Measurements from ENCODE around the gene ARHGEF4.

Gene ARHGEF4

DNA sequence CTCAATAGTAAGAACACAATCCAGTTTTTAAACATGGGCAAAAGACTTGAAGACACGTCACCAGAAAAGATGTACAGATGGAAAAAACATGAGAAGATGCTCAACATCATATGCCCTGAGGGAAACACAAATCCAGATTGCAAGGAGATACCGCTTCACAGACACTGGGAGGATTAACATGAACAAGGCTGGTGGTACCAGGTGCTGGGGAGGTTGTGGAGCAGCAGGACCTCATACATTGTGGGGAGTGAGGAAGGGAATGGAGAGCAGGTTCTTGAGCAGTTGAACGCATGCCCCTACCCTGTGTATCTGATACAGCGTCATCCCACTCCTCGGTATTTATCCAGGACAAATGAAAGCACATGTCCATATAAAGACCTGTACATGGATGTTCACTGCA lies 72.1 kb downstream of the ARHGEF4 start:
- TF ChIP-seq, protein P1, sequence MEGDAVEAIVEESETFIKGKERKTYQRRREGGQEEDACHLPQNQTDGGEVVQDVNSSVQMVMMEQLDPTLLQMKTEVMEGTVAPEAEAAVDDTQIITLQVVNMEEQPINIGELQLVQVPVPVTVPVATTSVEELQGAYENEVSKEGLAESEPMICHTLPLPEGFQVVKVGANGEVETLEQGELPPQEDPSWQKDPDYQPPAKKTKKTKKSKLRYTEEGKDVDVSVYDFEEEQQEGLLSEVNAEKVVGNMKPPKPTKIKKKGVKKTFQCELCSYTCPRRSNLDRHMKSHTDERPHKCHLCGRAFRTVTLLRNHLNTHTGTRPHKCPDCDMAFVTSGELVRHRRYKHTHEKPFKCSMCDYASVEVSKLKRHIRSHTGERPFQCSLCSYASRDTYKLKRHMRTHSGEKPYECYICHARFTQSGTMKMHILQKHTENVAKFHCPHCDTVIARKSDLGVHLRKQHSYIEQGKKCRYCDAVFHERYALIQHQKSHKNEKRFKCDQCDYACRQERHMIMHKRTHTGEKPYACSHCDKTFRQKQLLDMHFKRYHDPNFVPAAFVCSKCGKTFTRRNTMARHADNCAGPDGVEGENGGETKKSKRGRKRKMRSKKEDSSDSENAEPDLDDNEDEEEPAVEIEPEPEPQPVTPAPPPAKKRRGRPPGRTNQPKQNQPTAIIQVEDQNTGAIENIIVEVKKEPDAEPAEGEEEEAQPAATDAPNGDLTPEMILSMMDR (IDR thresholded peaks at IDR 0.05), result no peak
- Histone ChIP-seq H3K27ac (no peak overlapping the region), H3K4me3 (no peak overlapping the region), H3K36me3 (no peaks in the 10 kb centered on the region), H3K4me1 (no peaks in the 10 kb centered on the region), H3K27me3 (peaks cover 0 to 10% of the 10 kb centered on the region in 2 donors), H3K9me3 (peaks cover 0 to 4% (median 0%) of the 10 kb centered on the region in 3 donors)
- no peak for DNase-seq
- intact Hi-C loops (cut with DNase I; ENCODE audit: low total_unique reads), result no loop called here

DNA sequence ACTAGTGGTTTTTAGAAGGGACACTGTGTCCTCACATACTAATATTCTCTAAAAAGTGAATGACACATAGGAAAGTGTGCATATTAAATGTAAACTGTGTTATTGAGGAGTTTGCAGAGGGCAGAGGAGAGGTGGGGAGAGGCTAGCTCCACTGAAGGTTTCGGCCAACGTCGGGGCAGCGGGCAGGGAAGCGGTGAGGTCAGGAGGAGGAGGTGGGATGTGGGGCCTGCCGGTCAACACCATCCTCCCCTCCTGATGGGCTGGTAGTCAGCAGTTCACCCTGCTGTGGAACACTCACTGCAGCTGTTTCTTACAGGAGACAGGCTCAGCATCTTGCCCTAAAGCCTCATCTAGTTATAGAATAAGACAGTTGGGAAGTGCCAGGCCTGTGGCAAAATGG lies 74.2 kb downstream of the ARHGEF4 start:
- Histone ChIP-seq H3K27ac (no peak overlapping the region), H3K36me3 (no peaks in the 10 kb centered on the region), H3K27me3 (peaks cover 0 to 31% of the 10 kb centered on the region in 2 donors), H3K9me3 (peaks cover 0 to 4% (median 0%) of the 10 kb centered on the region in 3 donors), H3K4me3 (no peak overlapping the region), H3K4me1 (no peaks in the 10 kb centered on the region)
- TF ChIP-seq, protein P1 (IDR thresholded peaks at IDR 0.05), result no peak
- intact Hi-C loops (cut with DNase I; ENCODE audit: low total_unique reads), result no loop called here
- no peak for DNase-seq

DNA sequence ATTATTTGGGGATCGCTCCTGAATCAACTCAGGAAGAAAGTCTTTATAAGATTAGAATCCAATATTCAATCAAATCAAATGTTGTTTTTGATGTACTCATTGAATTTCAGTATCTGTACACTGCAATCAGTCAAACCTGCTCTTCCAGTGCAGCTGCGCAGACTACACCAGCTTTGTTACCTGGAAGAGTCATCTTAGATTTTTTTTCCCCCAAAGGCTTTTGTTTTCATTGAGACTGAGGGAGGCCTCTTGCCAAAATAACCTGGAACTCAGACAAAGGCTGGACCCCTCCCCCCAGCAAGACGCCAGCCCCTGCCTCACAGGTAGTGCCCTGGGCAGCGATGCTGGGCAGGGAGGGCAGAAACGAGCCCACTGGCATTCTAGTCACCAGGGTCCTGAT lies 74.8 kb downstream of the ARHGEF4 start:
- H3K36me3 ChIP-seq, result no peaks in the 10 kb centered on the region
- TF ChIP-seq, protein P1 (IDR thresholded peaks at IDR 0.05), result no peak
- no peak overlapping the region for H3K4me3 ChIP-seq
- H3K9me3 ChIP-seq, result peaks cover 0 to under 1% (median 0%) of the 10 kb centered on the region in 3 donors
- H3K4me1 ChIP-seq, result no peaks in the 10 kb centered on the region
- peaks cover 0 to 36% of the 10 kb centered on the region in 2 donors for H3K27me3 ChIP-seq
- no peak overlapping the region for H3K27ac ChIP-seq
- DNase-seq, result no peak
- intact Hi-C loops (cut with DNase I; ENCODE audit: low total_unique reads), result no loop called here

DNA sequence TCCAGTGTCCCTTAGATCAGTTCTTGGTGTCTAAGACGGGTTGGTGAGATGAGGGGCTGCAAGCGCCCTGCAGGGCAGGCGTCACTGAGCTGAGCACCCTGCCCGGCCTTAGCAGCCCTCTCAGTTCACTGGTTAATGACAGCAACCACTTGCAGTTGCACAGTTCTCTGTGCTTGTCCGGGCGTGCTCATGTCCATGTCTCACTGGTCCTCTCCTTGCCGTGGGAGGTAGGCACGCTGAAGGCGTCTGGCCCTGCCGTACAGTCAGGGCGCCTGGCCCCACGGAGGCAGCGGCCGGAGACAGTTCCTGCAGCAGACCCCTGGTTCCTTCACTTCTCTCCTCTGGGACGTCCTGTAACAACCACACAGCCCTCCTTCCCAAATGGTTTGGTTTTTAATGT lies 75.3 kb downstream of the ARHGEF4 start:
- Histone ChIP-seq H3K4me3 (no peak overlapping the region), H3K9me3 (no peaks in the 10 kb centered on the region), H3K27me3 (peaks cover 0 to 41% of the 10 kb centered on the region in 2 donors), H3K27ac (no peak overlapping the region), H3K36me3 (no peaks in the 10 kb centered on the region), H3K4me1 (no peaks in the 10 kb centered on the region)
- TF ChIP-seq, protein P1 (IDR thresholded peaks at IDR 0.05), result no peak
- intact Hi-C loops (cut with DNase I; ENCODE audit: low total_unique reads), result no loop called here
- no peak for DNase-seq

- Histone ChIP-seq H3K27me3 (peaks cover 0 to 46% of the 10 kb centered on the region in 2 donors), H3K4me3 (no peak overlapping the region), H3K27ac (no peak overlapping the region), H3K36me3 (no peaks in the 10 kb centered on the region), H3K4me1 (no peaks in the 10 kb centered on the region), H3K9me3 (no peaks in the 10 kb centered on the region)
- intact Hi-C loops (cut with DNase I; ENCODE audit: low total_unique reads), result no loop called here
- DNase-seq, result no peak
- TF ChIP-seq, protein P1 (IDR thresholded peaks at IDR 0.05), result no peak
These were observed 75.8 kb downstream of the ARHGEF4 start for GRCh38 chr2:130912471-130912870.

DNA sequence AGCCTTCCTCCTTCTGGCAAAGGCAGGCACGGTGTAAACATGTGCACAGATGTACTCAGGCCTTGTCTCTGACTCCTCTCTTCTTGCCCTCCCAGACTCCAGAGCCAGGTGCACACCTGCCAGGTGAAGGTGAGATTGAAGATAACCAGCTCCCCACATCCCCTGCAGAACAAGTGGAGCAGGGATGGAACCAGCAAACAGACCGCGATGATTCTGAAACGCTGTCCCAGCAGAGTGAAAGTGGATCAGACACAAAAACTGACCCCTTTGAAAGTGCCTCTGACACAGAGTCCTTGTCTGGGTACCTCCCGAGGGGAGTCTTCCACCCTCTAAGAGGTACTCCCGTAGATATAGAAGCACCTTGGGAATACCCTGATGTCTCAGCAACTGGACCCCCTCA lies 77.2 kb downstream of the ARHGEF4 start:
- no peaks in the 10 kb centered on the region for H3K36me3 ChIP-seq
- no peak overlapping the region for H3K4me3 ChIP-seq
- H3K4me1 ChIP-seq, result no peaks in the 10 kb centered on the region
- H3K27ac ChIP-seq, result no peak overlapping the region
- intact Hi-C loops (cut with DNase I; ENCODE audit: low total_unique reads), result no loop called here
- H3K27me3 ChIP-seq, result peaks cover 0 to 47% of the 10 kb centered on the region in 2 donors
- TF ChIP-seq, protein P1 (IDR thresholded peaks at IDR 0.05), result no peak
- DNase-seq, result no peak
- H3K9me3 ChIP-seq, result no peaks in the 10 kb centered on the region
